Gastroesophageal sphincter (tissue), 3 donors: Measurements from ENCODE around the gene PAQR6.

Experiments
- CTCF ChIP-seq, 4 experiments: fragments of 200-600 bp in 2 of 4; fragments of 450-650 bp in 2 of 4; sonication (generic) in 1 of 4; IDR thresholded peaks; one replicate each; pipeline ENCODE4 v1.5.1; 2017 to 2019; ENCODE audit warnings: antibody characterized with exemption in 4 of 4, mild to moderate bottlenecking in 2 of 4, moderate library complexity in 2 of 4
- POLR2AphosphoS5 ChIP-seq: sonication (generic); formaldehyde crosslinking; IDR thresholded peaks from one replicate; pipeline ENCODE4 v1.6.1; 2017; ENCODE audit warnings: antibody characterized with exemption

- TF ChIP-seq CTCF (IDR thresholded peaks at IDR 0.05) (no peak), POLR2AphosphoS5 (no peak)
These were observed 35.7 kb upstream of the PAQR6 start for GRCh38 chr1:156283521-156283920.
